ENCODE data around the gene HOXA2. TPM values are rescaled to one million over a fixed set of nuclear protein-coding genes. Genes with fewer than 3 reads are reported as not detected.
A peak's percentile ranks its signal among the peaks of the same experiment; 100 is the strongest.

Gene HOXA2
- total RNA-seq, 1 donor from 2014 or later: 0.69 TPM

GRCh38 chr7:27123477-27124053 lies 21.1 kb upstream of the HOXA2 start:
- TF ChIP-seq CTCF (conservative IDR thresholded peaks at IDR 0.05; ENCODE audit: low read depth, low read length): no peak
- peak overlapping the region; percentile 77 for H3K4me3 ChIP-seq (ENCODE audit: low read depth, low read length)
- no peak for DNase-seq (ENCODE audit: low read depth)

GRCh38 chr7:27123007-27123476 lies 20.6 kb upstream of the HOXA2 start:
- TF ChIP-seq CTCF (conservative IDR thresholded peaks at IDR 0.05; ENCODE audit: low read depth, low read length): no peak
- DNase-seq (ENCODE audit: low read depth): no peak
- peak overlapping the region; percentile 77 for H3K4me3 ChIP-seq (ENCODE audit: low read depth, low read length)

- peak overlapping the region; percentile 77 for H3K4me3 ChIP-seq (ENCODE audit: low read depth, low read length)
- no peak for DNase-seq (ENCODE audit: low read depth)
- no peak for TF ChIP-seq CTCF (conservative IDR thresholded peaks at IDR 0.05; ENCODE audit: low read depth, low read length)
Observed at GRCh38 chr7:27122077-27122910, 19.8 kb upstream of the HOXA2 start.

GRCh38 chr7:27121684-27122076 lies 19.2 kb upstream of the HOXA2 start:
- no peak for DNase-seq (ENCODE audit: low read depth)
- TF ChIP-seq CTCF (conservative IDR thresholded peaks at IDR 0.05; ENCODE audit: low read depth, low read length): no peak
- H3K4me3 ChIP-seq (ENCODE audit: low read depth, low read length): peak overlapping the region; percentile 77

- peak overlapping the region; percentile 77 for H3K4me3 ChIP-seq (ENCODE audit: low read depth, low read length)
- TF ChIP-seq CTCF (conservative IDR thresholded peaks at IDR 0.05; ENCODE audit: low read depth, low read length): no peak
- DNase-seq (ENCODE audit: low read depth): no peak
Observed at GRCh38 chr7:27119412-27119911, 17.0 kb upstream of the HOXA2 start.

- TF ChIP-seq CTCF (conservative IDR thresholded peaks at IDR 0.05; ENCODE audit: low read depth, low read length): no peak
- peak overlapping the region; percentile 74 for H3K4me3 ChIP-seq (ENCODE audit: low read depth, low read length)
- no peak for DNase-seq (ENCODE audit: low read depth)
Observed at GRCh38 chr7:27118580-27118979, 16.1 kb upstream of the HOXA2 start.

Data from epithelial cell of proximal tubule (primary cell).